ENCODE results near the gene RAB11FIP4.

GRCh38 chr17:31413081-31413799 lies 21.8 kb downstream of the RAB11FIP4 start:
- no peak for TF ChIP-seq CTCF (IDR thresholded peaks at IDR 0.05; ENCODE audit: low read depth, low read length)
- no peak for TF ChIP-seq POLR2A (IDR thresholded peaks at IDR 0.05; ENCODE audit: extremely low read depth, insufficient read length)
- no peak for TF ChIP-seq MAX (IDR thresholded peaks at IDR 0.05; ENCODE audit: low read depth, low read length)
- no peak for TF ChIP-seq MYC (IDR thresholded peaks at IDR 0.05; ENCODE audit: low read depth, low read length)

All from NB4 (cell line).